Activated CD4-positive, alpha-beta memory T cell treated with anti-CD3 and anti-CD28 coated beads for 36 hours (primary cell): Measurements from ENCODE around the gene NDUFAF8. TPM values are rescaled to one million over a fixed set of nuclear protein-coding genes. Genes with fewer than 3 reads are reported as not detected.
A peak's percentile ranks its signal among the peaks of the same experiment; 100 is the strongest.

ENCODE experiments used
- CTCF ChIA-PET: fragments of 350-600 bp; sonication (Branson Sonifier 250); formaldehyde crosslinking; loops from one replicate; lab custom pipeline; 2021; ENCODE audit warnings: antibody characterized with exemption, inconsistent platforms; lab: Charles Lee
- POLR2A ChIA-PET: fragments of 350-600 bp; sonication (Branson Sonifier 250); formaldehyde crosslinking; loops from one replicate; lab custom pipeline; 2021; ENCODE audit warnings: antibody characterized with exemption; lab: Charles Lee
- DNase-seq: peaks from one replicate; pipeline ENCODE4 v3.0.0-alpha.2; 2020
- H3K27ac Mint-ChIP-seq: one replicate; pipeline ENCODE4 v1.8.0; 2021; ENCODE audit warnings: mixed read lengths
- H3K27me3 Mint-ChIP-seq: one replicate; pipeline ENCODE4 v1.8.0; 2021; ENCODE audit warnings: mixed read lengths
- H3K36me3 Mint-ChIP-seq: one replicate; pipeline ENCODE4 v1.8.0; 2021; ENCODE audit warnings: mixed read lengths
- H3K4me1 Mint-ChIP-seq: one replicate; pipeline ENCODE4 v1.8.0; 2021; ENCODE audit warnings: low read depth, mixed read lengths
- H3K4me3 Mint-ChIP-seq: one replicate; pipeline ENCODE4 v1.8.0; 2021; ENCODE audit warnings: mild to moderate bottlenecking, mixed read lengths
- H3K9me3 Mint-ChIP-seq: one replicate; pipeline ENCODE4 v1.8.0; 2021; ENCODE audit warnings: mixed read lengths
- intact Hi-C: fragments of 100-400 bp; cut with micrococcal nuclease; formaldehyde crosslinking; loops from one replicate; pipeline ENCODE4 v1.15.1; 2023
- total RNA-seq, 2 experiments: library from RNA; stranded (reverse); gene quantifications; one replicate each; pipeline ENCODE4 v1.2.3, GENCODE V29; 2021

Gene NDUFAF8
- total RNA-seq, 2 experiments from 2014 or later = 49.8 to 55.9 TPM

DNA sequence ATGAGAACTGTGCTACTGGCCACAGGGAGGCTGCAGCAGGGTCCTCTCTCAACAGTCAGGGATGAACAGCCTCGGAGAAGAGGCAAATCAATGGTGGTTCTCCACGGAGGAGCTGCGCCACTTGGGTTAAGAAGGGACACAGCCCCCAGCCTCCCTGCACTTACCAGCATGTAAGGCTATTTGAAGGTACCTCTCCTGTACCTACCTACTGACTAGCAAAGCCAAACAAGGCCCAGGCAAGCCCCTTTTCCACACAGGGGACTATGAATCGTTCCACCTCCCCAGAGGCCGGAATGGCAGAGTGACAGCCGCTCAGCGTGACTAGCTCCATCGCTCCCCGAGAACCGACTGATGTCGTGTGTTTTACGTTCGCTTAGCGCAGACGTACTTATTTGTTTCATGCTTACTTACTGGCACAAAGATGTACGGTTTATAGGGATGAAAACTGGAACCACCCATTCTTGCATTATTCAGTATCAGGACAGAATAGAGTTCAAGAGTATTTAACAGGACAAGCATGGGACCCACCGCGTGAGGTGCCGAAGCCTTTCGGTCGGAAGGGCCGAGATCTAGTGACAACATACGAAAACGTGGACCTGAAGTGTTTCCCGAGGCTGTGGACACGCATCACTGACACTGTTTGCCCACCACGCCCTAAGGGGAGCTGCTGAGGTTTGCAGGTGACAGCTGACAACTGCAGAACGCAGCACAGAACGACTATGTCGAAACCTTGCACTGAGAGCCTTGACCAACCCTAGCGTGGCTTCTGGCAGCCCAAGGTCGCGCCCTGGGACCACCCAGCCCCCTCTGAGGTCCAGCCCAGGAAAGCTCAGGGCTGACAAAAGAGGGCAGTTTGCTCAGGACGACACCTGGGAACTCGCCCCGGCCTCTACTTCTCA is 1.3 kb upstream of the NDUFAF8 start:
- POLR2A ChIA-PET = interaction anchor here (1.0 to 2.4 kb wide), 5 partner anchors 9 to 94 kb away, joined by 3 to 16 read pairs (median 5); partner anchors contain the start of genes CEP131 and SLC38A10
- DNase-seq = no peak
- Mint-ChIP-seq H3K36me3 (peaks cover 8% of the 10 kb centered on the region), H3K27ac (no peak overlapping the region), H3K4me1 (peaks cover 28% of the 10 kb centered on the region), H3K27me3 (no peaks in the 10 kb centered on the region), H3K9me3 (no peaks in the 10 kb centered on the region), H3K4me3 (peak overlapping the region; percentile 73)
- CTCF ChIA-PET = interaction anchor here (1.6 to 2.0 kb wide), 2 partner anchors 57 to 247 kb away, joined by 5 to 9 read pairs; partner anchors contain the start of gene SLC38A10
- intact Hi-C loops = no loop called here

DNA sequence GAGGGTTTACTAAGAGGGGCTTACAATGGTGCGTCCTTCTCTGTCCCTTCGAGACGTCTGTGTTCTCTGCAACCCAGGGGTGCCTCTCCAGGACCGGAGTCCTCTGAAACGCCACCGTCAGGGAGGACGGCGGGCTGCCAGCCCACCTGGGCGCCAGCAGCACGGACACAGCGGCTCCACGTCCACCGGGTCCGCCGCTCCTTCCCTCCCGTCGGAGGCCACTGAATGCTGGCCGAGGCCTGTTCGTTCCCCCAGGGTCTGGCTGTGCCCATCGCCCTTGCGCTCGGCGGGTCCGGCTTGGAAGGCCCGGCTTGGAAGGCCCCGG is 666 bp upstream of the NDUFAF8 start:
- Mint-ChIP-seq H3K4me3 (peak overlapping the region; percentile 73), H3K9me3 (no peaks in the 10 kb centered on the region), H3K27ac (no peak overlapping the region), H3K27me3 (no peaks in the 10 kb centered on the region), H3K36me3 (peaks cover 8% of the 10 kb centered on the region), H3K4me1 (peaks cover 28% of the 10 kb centered on the region)
- intact Hi-C loops = no loop called here
- no peak for DNase-seq
- POLR2A ChIA-PET = interaction anchor here (0.7 to 2.4 kb wide), 9 partner anchors 9 to 214 kb away, joined by 3 to 16 read pairs (median 4); partner anchors contain the start of genes CEP131 and SLC38A10
- CTCF ChIA-PET = interaction anchor here (1.5 to 2.0 kb wide), 3 partner anchors 16 to 246 kb away, joined by 5 to 9 read pairs (median 6); partner anchors contain the start of genes CEP131 and SLC38A10

DNA sequence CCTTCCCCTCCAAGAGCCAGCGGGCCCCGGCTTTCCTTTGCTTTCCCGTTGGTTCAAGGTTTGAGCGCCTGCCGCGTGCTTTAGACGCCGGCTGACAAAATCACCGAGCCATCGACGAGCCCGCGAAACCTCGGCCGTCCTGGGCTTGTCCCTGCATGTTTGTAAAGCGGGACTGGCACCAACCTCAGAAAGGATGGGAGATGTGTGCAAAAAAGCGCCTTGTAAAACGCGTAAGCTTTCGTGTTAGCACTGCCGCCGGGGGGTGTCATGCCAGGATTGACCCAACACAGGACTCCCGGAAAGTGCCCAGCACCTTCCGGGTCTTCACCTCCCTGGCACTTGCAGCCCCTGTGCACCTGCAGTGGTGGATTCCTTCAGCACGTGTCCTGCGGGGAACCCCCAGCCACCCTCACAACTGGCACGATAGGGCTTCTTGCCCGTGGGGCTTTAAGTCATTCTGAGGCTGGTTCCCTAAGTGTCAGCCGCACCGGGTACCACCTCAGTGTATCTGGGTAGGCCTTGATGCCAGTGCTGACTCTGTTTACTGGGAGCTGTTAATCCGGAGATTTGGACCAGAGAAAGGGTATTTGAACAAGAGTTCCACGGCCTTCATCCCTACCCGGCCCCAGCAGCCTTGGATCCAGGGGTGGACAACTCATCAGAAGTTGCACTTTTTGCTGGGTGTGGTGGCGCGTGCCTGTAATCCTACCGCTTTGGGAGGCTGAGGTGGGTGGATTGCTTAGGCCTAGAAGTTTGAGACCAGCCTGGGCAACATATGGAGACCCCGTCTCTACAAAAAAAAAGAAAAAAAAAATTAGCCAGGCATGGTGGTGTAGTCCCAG is 817 bp downstream of the NDUFAF8 start:
- no peaks in the 10 kb centered on the region for H3K9me3 Mint-ChIP-seq
- peak overlapping the region; percentile 96 for H3K4me3 Mint-ChIP-seq
- peaks cover 32% of the 10 kb centered on the region for H3K4me1 Mint-ChIP-seq
- no peaks in the 10 kb centered on the region for H3K27me3 Mint-ChIP-seq
- ChIA-PET CTCF (interaction anchor here (0.7 to 2.0 kb wide), 6 partner anchors 17 to 349 kb away, joined by 3 to 9 read pairs (median 4); partner anchors contain the start of gene CEP131), POLR2A (interaction anchor here (0.8 to 2.4 kb wide), 6 partner anchors 10 to 216 kb away, joined by 3 to 16 read pairs (median 4); partner anchors contain the start of gene CEP131)
- peak overlapping the region; percentile 92 for H3K27ac Mint-ChIP-seq
- intact Hi-C loops = loop anchor here (1.0 kb wide), 1 partner anchor 17 kb away; no protein-coding TSS in a partner anchor
- DNase-seq = peak; percentile 64
- H3K36me3 Mint-ChIP-seq = peaks cover 8% of the 10 kb centered on the region

DNA sequence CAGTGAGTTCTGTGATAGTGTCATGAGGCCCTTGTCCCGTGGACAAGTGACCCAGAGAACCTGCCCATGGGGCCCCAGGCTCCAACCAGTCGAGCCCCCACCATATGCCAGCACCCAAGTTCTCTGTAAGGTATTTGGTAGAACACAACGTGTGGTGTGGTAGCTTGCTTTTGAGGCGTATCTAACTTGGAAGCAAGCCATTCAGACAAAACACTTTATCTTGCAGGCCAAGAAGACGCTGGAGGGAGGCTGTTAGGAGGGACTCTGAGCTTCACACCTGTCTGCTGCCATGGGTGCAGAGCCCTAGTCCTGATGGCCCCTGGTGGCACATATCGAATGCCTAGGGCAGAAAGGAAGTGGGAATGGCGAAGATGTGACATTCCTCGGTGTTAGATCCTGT is 1.6 kb downstream of the NDUFAF8 start:
- intact Hi-C loops = loop anchor here (1.0 kb wide), 1 partner anchor 98 kb away; no protein-coding TSS in a partner anchor
- no peaks in the 10 kb centered on the region for H3K9me3 Mint-ChIP-seq
- peak overlapping the region; percentile 96 for H3K4me3 Mint-ChIP-seq
- DNase-seq = no peak
- no peaks in the 10 kb centered on the region for H3K27me3 Mint-ChIP-seq
- ChIA-PET POLR2A (interaction anchor here (0.7 to 2.4 kb wide), 2 partner anchors 18 to 156 kb away, joined by 3 to 16 read pairs; partner anchors contain the start of gene CEP131), CTCF (interaction anchor here (1.0 to 1.1 kb wide), 2 partner anchors 51 to 97 kb away, joined by 3 read pairs; no protein-coding TSS in a partner anchor)
- H3K4me1 Mint-ChIP-seq = peaks cover 36% of the 10 kb centered on the region
- no peak overlapping the region for H3K27ac Mint-ChIP-seq
- peaks cover 8% of the 10 kb centered on the region for H3K36me3 Mint-ChIP-seq

DNA sequence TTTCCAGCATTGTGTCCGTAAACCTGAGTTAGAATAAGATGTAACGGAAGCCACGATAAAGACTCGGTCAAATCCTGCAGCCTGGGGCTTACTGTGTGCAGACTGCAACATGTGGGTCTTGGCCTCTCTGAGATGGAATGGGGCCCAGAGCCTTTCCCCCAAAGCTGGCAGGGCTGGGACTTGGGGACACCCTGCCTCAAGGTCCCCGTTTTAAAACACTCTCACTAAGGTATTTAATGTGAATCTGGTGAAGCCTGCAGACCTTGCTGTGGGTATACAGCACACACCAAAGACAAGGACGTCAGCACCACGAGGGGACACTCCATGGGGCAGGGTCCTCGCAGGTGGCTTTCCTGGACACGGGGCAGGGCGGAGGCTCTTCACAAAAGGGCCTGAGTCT is 2.1 kb downstream of the NDUFAF8 start:
- no peak for DNase-seq
- intact Hi-C loops = loop anchor here (1.0 kb wide), 1 partner anchor 99 kb away; no protein-coding TSS in a partner anchor
- Mint-ChIP-seq H3K4me3 (no peak overlapping the region), H3K27me3 (no peaks in the 10 kb centered on the region), H3K9me3 (no peaks in the 10 kb centered on the region), H3K4me1 (peaks cover 36% of the 10 kb centered on the region), H3K36me3 (peaks cover 8% of the 10 kb centered on the region), H3K27ac (no peak overlapping the region)
- ChIA-PET POLR2A (interaction anchor here (0.7 kb wide), 1 partner anchor 156 kb away, joined by 3 read pairs; no protein-coding TSS in a partner anchor), CTCF (interaction anchor here (1.1 kb wide), 1 partner anchor 98 kb away, joined by 3 read pairs; no protein-coding TSS in a partner anchor)

GRCh38 chr17:81241648-81242420 is 2.7 kb downstream of the NDUFAF8 start:
- CTCF ChIA-PET = interaction anchor here (0.9 to 1.1 kb wide), 2 partner anchors 13 to 19 kb away, joined by 3 to 5 read pairs; partner anchors contain the start of gene CEP131
- Mint-ChIP-seq H3K4me3 (no peak overlapping the region), H3K4me1 (peaks cover 36% of the 10 kb centered on the region), H3K27ac (peak overlapping the region; percentile 33), H3K36me3 (peaks cover 8% of the 10 kb centered on the region), H3K27me3 (no peaks in the 10 kb centered on the region), H3K9me3 (no peaks in the 10 kb centered on the region)
- intact Hi-C loops = loop anchor here (1.0 kb wide), 1 partner anchor 100 kb away; no protein-coding TSS in a partner anchor
- peak; percentile 75 for DNase-seq
- POLR2A ChIA-PET = no interaction called here

- H3K4me3 Mint-ChIP-seq = no peak overlapping the region
- intact Hi-C loops = no loop called here
- peaks cover 8% of the 10 kb centered on the region for H3K36me3 Mint-ChIP-seq
- no peaks in the 10 kb centered on the region for H3K9me3 Mint-ChIP-seq
- H3K27ac Mint-ChIP-seq = no peak overlapping the region
- ChIA-PET POLR2A (no interaction called here), CTCF (interaction anchor here (0.9 to 1.1 kb wide), 2 partner anchors 14 to 20 kb away, joined by 3 to 5 read pairs; partner anchors contain the start of gene CEP131)
- peaks cover 29% of the 10 kb centered on the region for H3K4me1 Mint-ChIP-seq
- H3K27me3 Mint-ChIP-seq = no peaks in the 10 kb centered on the region
- no peak for DNase-seq
Measured at GRCh38 chr17:81242421-81243332, 3.6 kb downstream of the NDUFAF8 start.

DNA sequence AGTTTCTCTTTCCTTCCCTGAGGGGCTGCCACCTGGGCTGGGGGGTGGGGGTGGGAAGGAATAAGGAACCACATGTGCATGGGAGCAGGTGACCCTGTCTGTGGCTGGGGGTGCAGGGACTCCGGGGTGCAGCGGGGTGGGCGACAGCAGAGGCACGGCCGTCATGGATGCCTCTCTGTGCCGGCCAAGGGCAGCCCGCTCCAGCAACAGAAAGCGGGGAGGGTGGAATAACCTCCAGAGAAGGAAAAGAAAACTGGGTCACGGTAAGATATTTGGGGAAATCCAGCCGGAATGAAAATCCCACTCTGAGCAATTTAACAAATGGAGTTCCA is 4.2 kb downstream of the NDUFAF8 start:
- Mint-ChIP-seq H3K27me3 (no peaks in the 10 kb centered on the region), H3K9me3 (no peaks in the 10 kb centered on the region), H3K27ac (no peak overlapping the region), H3K4me3 (no peak overlapping the region), H3K4me1 (peaks cover 25% of the 10 kb centered on the region), H3K36me3 (peaks cover 8% of the 10 kb centered on the region)
- intact Hi-C loops = no loop called here
- CTCF ChIA-PET = no interaction called here
- DNase-seq = no peak
- POLR2A ChIA-PET = no interaction called here

GRCh38 chr17:81244358-81245023 is 5.4 kb downstream of the NDUFAF8 start:
- Mint-ChIP-seq H3K9me3 (no peaks in the 10 kb centered on the region), H3K4me3 (no peak overlapping the region)

More at GRCh38 chr17:81244358-81245023, 5.4 kb downstream of the NDUFAF8 start:
- intact Hi-C loops = no loop called here
- no peak for DNase-seq
- POLR2A ChIA-PET = no interaction called here
- peaks cover 7% of the 10 kb centered on the region for H3K36me3 Mint-ChIP-seq
- peak overlapping the region; percentile 56 for H3K27ac Mint-ChIP-seq
- H3K4me1 Mint-ChIP-seq = peaks cover 25% of the 10 kb centered on the region
- CTCF ChIA-PET = no interaction called here
- H3K27me3 Mint-ChIP-seq = no peaks in the 10 kb centered on the region
